Measurements from ENCODE around the gene AKR1E2.

The AKR1E2 gene

GRCh38 chr10:4887501-4887900 is 61.5 kb downstream of the AKR1E2 start:
- peaks cover 3% of the 10 kb centered on the region for H3K27me3 ChIP-seq (ENCODE audit: insufficient read depth, low read depth, severe bottlenecking)
- no peak for DNase-seq

GRCh38 chr10:4888236-4888635 is 62.2 kb downstream of the AKR1E2 start:
- no peak for TF ChIP-seq CTCF (IDR thresholded peaks at IDR 0.05; ENCODE audit: low read depth, low read length)
- Histone ChIP-seq H3K4me3 (ENCODE audit: low read depth, low read length) (no peak overlapping the region), H3K36me3 (no peaks in the 10 kb centered on the region), H3K9me3 (ENCODE audit: severe bottlenecking) (no peaks in the 10 kb centered on the region), H3K27ac (no peak overlapping the region), H3K27me3 (ENCODE audit: insufficient read depth, low read depth, severe bottlenecking) (peaks cover 3% of the 10 kb centered on the region)
- DNase-seq = no peak

More at GRCh38 chr10:4887501-4887900, 61.5 kb downstream of the AKR1E2 start:
- Histone ChIP-seq H3K9me3 (ENCODE audit: severe bottlenecking) (no peaks in the 10 kb centered on the region), H3K36me3 (no peaks in the 10 kb centered on the region), H3K4me3 (ENCODE audit: low read depth, low read length) (no peak overlapping the region), H3K27ac (no peak overlapping the region)
- no peak for TF ChIP-seq CTCF (IDR thresholded peaks at IDR 0.05; ENCODE audit: low read depth, low read length)

GRCh38 chr10:4889959-4890358 is 64.0 kb downstream of the AKR1E2 start:
- Histone ChIP-seq H3K27me3 (ENCODE audit: insufficient read depth, low read depth, severe bottlenecking) (peaks cover 3% of the 10 kb centered on the region), H3K9me3 (ENCODE audit: severe bottlenecking) (no peaks in the 10 kb centered on the region), H3K36me3 (no peaks in the 10 kb centered on the region), H3K27ac (no peak overlapping the region), H3K4me3 (ENCODE audit: low read depth, low read length) (no peak overlapping the region)
- DNase-seq = no peak
- no peak for TF ChIP-seq CTCF (IDR thresholded peaks at IDR 0.05; ENCODE audit: low read depth, low read length)

- no peak for TF ChIP-seq CTCF (IDR thresholded peaks at IDR 0.05; ENCODE audit: low read depth, low read length)
- Histone ChIP-seq H3K9me3 (ENCODE audit: severe bottlenecking) (no peaks in the 10 kb centered on the region), H3K4me3 (ENCODE audit: low read depth, low read length) (no peak overlapping the region), H3K27ac (no peak overlapping the region), H3K36me3 (no peaks in the 10 kb centered on the region), H3K27me3 (ENCODE audit: insufficient read depth, low read depth, severe bottlenecking) (peaks cover 3% of the 10 kb centered on the region)
- no peak for DNase-seq
Observed at GRCh38 chr10:4892681-4893080, 66.7 kb downstream of the AKR1E2 start.

- H3K36me3 ChIP-seq = no peaks in the 10 kb centered on the region
Observed at GRCh38 chr10:4894335-4894734, 68.3 kb downstream of the AKR1E2 start.

More at GRCh38 chr10:4894335-4894734, 68.3 kb downstream of the AKR1E2 start:
- H3K4me3 ChIP-seq (ENCODE audit: low read depth, low read length) = no peak overlapping the region
- no peaks in the 10 kb centered on the region for H3K27me3 ChIP-seq (ENCODE audit: insufficient read depth, low read depth, severe bottlenecking)
- no peak for TF ChIP-seq CTCF (IDR thresholded peaks at IDR 0.05; ENCODE audit: low read depth, low read length)
- DNase-seq = no peak
- H3K27ac ChIP-seq = no peak overlapping the region
- H3K9me3 ChIP-seq (ENCODE audit: severe bottlenecking) = no peaks in the 10 kb centered on the region
